Neural progenitor cell (in vitro differentiated cells): ENCODE measurements around the gene YIF1B. TPM values are rescaled to one million over a fixed set of nuclear protein-coding genes. Genes with fewer than 3 reads are reported as not detected.

ENCODE experiments used
- DNase-seq: peaks from one replicate; pipeline ENCODE4 v3.0.0-alpha.2; 2016; ENCODE audit warnings: low spot score
- H2AFZ ChIP-seq: fragments of 200-600 bp; sonication (generic); replicated peaks from 2 replicates; pipeline ENCODE4 v1.6.1; 2016; ENCODE audit warnings: antibody characterized with exemption
- H3F3A ChIP-seq: fragments of 200-600 bp; sonication (generic); 2 replicates; pipeline ENCODE4 v1.6.1; 2016; ENCODE audit warnings: antibody characterized with exemption, low read depth
- H3K27ac ChIP-seq: fragments of 200-600 bp; sonication (generic); 2 replicates; pipeline ENCODE4 v1.5.1; 2016; ENCODE audit warnings: mild to moderate bottlenecking
- H3K27me3 ChIP-seq: fragments of 200-600 bp; sonication (generic); 2 replicates; pipeline ENCODE4 v1.6.1; 2016; ENCODE audit warnings: mild to moderate bottlenecking, moderate library complexity
- H3K36me3 ChIP-seq: fragments of 200-600 bp; sonication (generic); 2 replicates; pipeline ENCODE4 v1.5.1; 2016
- H3K4me1 ChIP-seq: fragments of 200-600 bp; sonication (generic); 2 replicates; pipeline ENCODE4 v1.6.1; 2016; ENCODE audit warnings: mixed run types
- H3K4me2 ChIP-seq: fragments of 200-600 bp; sonication (generic); 2 replicates; pipeline ENCODE4 v1.6.1; 2016
- H3K4me3 ChIP-seq: fragments of 200-600 bp; sonication (generic); 2 replicates; pipeline ENCODE4 v1.5.1; 2016
- H3K79me2 ChIP-seq: fragments of 200-600 bp; sonication (generic); 2 replicates; pipeline ENCODE4 v1.6.1; 2016; ENCODE audit warnings: low read depth
- H3K9ac ChIP-seq: fragments of 200-600 bp; sonication (generic); 2 replicates; pipeline ENCODE4 v1.6.1; 2016
- H3K9me3 ChIP-seq: fragments of 200-600 bp; sonication (generic); 2 replicates; pipeline ENCODE4 v1.5.1; 2016; ENCODE audit warnings: low read depth
- H4K20me1 ChIP-seq: fragments of 200-600 bp; sonication (generic); 2 replicates; pipeline ENCODE4 v1.6.1; 2016; ENCODE audit warnings: low read depth
- H3K27ac Mint-ChIP-seq: 3 replicates; pipeline ENCODE4 v1.8.0; 2021; ENCODE audit warnings: mixed read lengths
- H3K27me3 Mint-ChIP-seq: 2 replicates; pipeline ENCODE4 v1.8.0; 2022; ENCODE audit warnings: low read depth, mild to moderate bottlenecking, inconsistent platforms, moderate library complexity, mixed read lengths; ENCODE audit not compliant: insufficient read depth
- H3K36me3 Mint-ChIP-seq: 3 replicates; pipeline ENCODE4 v1.8.0; 2021; ENCODE audit warnings: mixed read lengths
- H3K4me1 Mint-ChIP-seq: 3 replicates; pipeline ENCODE4 v1.8.0; 2021; ENCODE audit warnings: mixed read lengths
- H3K4me3 Mint-ChIP-seq: 3 replicates; pipeline ENCODE4 v1.8.0; 2021; ENCODE audit warnings: mild to moderate bottlenecking, moderate library complexity, mixed read lengths
- H3K9me3 Mint-ChIP-seq: 3 replicates; pipeline ENCODE4 v1.8.0; 2020; ENCODE audit warnings: mixed read lengths
- EZH2 ChIP-seq: fragments of 200-600 bp; sonication (generic); IDR thresholded peaks from 2 replicates; pipeline ENCODE4 v1.6.1; 2017; ENCODE audit warnings: antibody characterized with exemption, mild to moderate bottlenecking, moderate library complexity
- EZH2phosphoT487 ChIP-seq: fragments of 200-600 bp; sonication (generic); IDR thresholded peaks from 2 replicates; pipeline ENCODE4 v1.6.1; 2017; ENCODE audit warnings: antibody characterized with exemption
- total RNA-seq: library from RNA; depleted of rRNA; stranded (reverse); fragments of >200 nt; gene quantifications from 2 replicates; pipeline ENCODE4 v1.2.3, GENCODE V29; 2015; ENCODE audit warnings: low replicate concordance
- TF ChIP-seq, protein P1 (sequence below): fragments of 200-600 bp; sonication (generic); IDR thresholded peaks from 2 replicates; pipeline ENCODE4 v1.5.1; 2017; ENCODE audit warnings: antibody characterized with exemption, mild to moderate bottlenecking

YIF1B gene
- total RNA-seq, 1 donor from 2014 or later, result 38.1 TPM

DNA sequence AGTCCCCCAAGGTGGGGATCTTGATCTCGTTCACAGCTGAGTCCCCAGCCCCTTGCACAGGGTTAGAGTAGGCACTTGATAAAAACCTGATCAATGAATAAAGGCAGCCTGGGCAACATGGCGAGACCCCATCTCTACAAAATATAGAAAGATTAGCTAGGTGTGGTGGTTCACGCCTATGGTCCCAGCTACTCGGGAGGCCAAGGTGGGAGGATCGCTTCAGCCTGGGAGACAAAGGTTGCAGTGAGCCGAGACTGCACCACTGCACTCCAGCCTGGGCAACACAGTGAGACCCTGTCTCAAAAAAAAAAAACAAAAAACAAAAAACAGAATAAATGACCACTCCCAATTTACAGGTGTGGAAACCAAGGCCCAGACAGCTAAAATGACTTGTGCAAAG lies 4.8 kb downstream of the YIF1B start:
- Mint-ChIP-seq H3K27me3 (peaks cover 9% of the 10 kb centered on the region), H3K4me3 (no peak overlapping the region), H3K36me3 (peaks cover 2% of the 10 kb centered on the region), H3K9me3 (no peaks in the 10 kb centered on the region), H3K27ac (no peak overlapping the region), H3K4me1 (peaks cover 8% of the 10 kb centered on the region)
- Histone ChIP-seq H3K4me3 (no peak overlapping the region), H3K4me1 (no peaks in the 10 kb centered on the region), H3F3A (peaks cover 5% of the 10 kb centered on the region), H3K79me2 (peaks cover 13% of the 10 kb centered on the region), H4K20me1 (no peaks in the 10 kb centered on the region), H2AFZ (no peak overlapping the region), H3K36me3 (no peaks in the 10 kb centered on the region), H3K27ac (no peak overlapping the region), H3K4me2 (no peak overlapping the region), H3K27me3 (no peaks in the 10 kb centered on the region), H3K9me3 (no peaks in the 10 kb centered on the region), H3K9ac (no peak overlapping the region)
- DNase-seq, result no peak
- TF ChIP-seq EZH2, result no peak
- TF ChIP-seq, protein P1, sequence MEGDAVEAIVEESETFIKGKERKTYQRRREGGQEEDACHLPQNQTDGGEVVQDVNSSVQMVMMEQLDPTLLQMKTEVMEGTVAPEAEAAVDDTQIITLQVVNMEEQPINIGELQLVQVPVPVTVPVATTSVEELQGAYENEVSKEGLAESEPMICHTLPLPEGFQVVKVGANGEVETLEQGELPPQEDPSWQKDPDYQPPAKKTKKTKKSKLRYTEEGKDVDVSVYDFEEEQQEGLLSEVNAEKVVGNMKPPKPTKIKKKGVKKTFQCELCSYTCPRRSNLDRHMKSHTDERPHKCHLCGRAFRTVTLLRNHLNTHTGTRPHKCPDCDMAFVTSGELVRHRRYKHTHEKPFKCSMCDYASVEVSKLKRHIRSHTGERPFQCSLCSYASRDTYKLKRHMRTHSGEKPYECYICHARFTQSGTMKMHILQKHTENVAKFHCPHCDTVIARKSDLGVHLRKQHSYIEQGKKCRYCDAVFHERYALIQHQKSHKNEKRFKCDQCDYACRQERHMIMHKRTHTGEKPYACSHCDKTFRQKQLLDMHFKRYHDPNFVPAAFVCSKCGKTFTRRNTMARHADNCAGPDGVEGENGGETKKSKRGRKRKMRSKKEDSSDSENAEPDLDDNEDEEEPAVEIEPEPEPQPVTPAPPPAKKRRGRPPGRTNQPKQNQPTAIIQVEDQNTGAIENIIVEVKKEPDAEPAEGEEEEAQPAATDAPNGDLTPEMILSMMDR, result no peak
- no peak for TF ChIP-seq EZH2phosphoT487

DNA sequence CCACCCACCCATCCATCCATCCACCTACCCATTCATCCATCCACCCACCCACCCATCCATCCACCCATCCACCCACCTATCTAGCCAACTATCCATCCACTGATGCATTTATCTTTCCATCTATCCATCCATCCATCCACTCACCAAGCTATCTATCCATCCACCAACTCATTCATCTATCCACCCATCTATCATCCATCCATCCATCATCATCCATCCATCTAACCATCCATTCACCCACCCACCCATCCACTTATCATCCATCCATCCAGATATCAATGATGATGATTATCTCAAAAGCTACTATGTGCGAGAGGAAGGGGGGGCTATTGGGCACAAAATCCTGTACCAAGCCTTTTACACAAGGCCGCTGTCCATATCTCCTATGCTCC lies 5.5 kb downstream of the YIF1B start:
- TF ChIP-seq, protein P1, result no peak
- Histone ChIP-seq H3K4me3 (no peak overlapping the region), H3K79me2 (peaks cover 12% of the 10 kb centered on the region), H3K36me3 (no peaks in the 10 kb centered on the region), H3K9me3 (no peaks in the 10 kb centered on the region), H3K4me2 (no peak overlapping the region), H2AFZ (no peak overlapping the region), H3F3A (peaks cover 8% of the 10 kb centered on the region), H3K27ac (no peak overlapping the region), H3K9ac (no peak overlapping the region), H3K4me1 (no peaks in the 10 kb centered on the region), H3K27me3 (no peaks in the 10 kb centered on the region), H4K20me1 (peaks cover 3% of the 10 kb centered on the region)
- Mint-ChIP-seq H3K9me3 (no peaks in the 10 kb centered on the region), H3K27ac (no peak overlapping the region), H3K27me3 (peaks cover 7% of the 10 kb centered on the region), H3K4me3 (no peak overlapping the region), H3K36me3 (peaks cover 2% of the 10 kb centered on the region), H3K4me1 (peaks cover 7% of the 10 kb centered on the region)
- no peak for DNase-seq

DNA sequence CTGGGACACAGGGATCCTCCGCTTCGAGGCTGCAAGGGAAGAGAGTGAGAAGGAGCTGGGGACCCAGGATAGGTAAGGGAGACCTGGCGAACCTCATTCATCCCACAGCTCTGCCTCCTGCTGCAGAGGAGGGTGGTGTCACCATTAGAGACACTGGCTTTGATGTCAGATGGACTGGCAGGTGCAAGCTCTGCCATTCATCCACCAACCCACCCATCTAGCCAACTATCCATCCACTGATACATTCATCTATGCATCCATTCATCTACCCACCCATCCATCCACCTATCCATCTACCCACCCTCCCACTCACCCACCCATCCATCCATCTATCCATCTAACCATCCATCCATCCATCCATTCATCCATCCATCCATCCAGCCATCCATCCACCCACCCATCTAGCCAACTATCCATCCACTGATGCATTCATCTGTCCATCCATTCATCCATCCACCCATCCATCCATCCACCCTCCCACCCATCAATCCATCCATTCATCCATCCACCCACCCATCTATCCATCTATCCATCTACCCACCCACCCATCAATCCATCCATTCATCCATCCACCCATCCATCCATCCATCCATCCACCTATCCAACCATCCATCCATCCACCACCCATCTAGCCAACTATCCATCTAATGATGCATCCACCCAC lies 6.0 kb downstream of the YIF1B start:
- H3K27ac ChIP-seq, result no peak overlapping the region
- no peaks in the 10 kb centered on the region for H3K9me3 Mint-ChIP-seq
- no peaks in the 10 kb centered on the region for H3K9me3 ChIP-seq
- no peaks in the 10 kb centered on the region for H3K4me1 ChIP-seq
- H3K36me3 Mint-ChIP-seq, result peaks cover 2% of the 10 kb centered on the region
- H3K9ac ChIP-seq, result no peak overlapping the region
- peaks cover 3% of the 10 kb centered on the region for H4K20me1 ChIP-seq
- peaks cover 5% of the 10 kb centered on the region for H3K4me1 Mint-ChIP-seq
- H3K27me3 Mint-ChIP-seq, result peaks cover 6% of the 10 kb centered on the region
- H3K36me3 ChIP-seq, result no peaks in the 10 kb centered on the region
- H3K27me3 ChIP-seq, result no peaks in the 10 kb centered on the region
- no peak for DNase-seq
- no peak overlapping the region for H3K4me3 ChIP-seq
- TF ChIP-seq EZH2phosphoT487 (no peak), EZH2 (no peak)
- TF ChIP-seq, protein P1, result no peak
- H3K27ac Mint-ChIP-seq, result no peak overlapping the region
- no peak overlapping the region for H3K4me3 Mint-ChIP-seq
- no peak overlapping the region for H3K4me2 ChIP-seq
- H2AFZ ChIP-seq, result no peak overlapping the region
- peaks cover 8% of the 10 kb centered on the region for H3F3A ChIP-seq
- peaks cover 7% of the 10 kb centered on the region for H3K79me2 ChIP-seq
